Renal cortical epithelial cell (primary cell): Measurements from ENCODE around the gene CTNNA3. TPM values are rescaled to one million over a fixed set of nuclear protein-coding genes. Genes with fewer than 3 reads are reported as not detected.

Experiments
- DNase-seq: peaks from one replicate; pipeline ENCODE4 v3.0.0-alpha.2; 2011; ENCODE audit warnings: low read depth
- total RNA-seq: library from RNA; depleted of rRNA; stranded (reverse); fragments of >200 nt; gene quantifications from 2 replicates; pipeline ENCODE4 v1.2.3, GENCODE V29; 2014

Gene CTNNA3
- total RNA-seq, 1 donor from 2014 or later = under 0.01 TPM

DNA sequence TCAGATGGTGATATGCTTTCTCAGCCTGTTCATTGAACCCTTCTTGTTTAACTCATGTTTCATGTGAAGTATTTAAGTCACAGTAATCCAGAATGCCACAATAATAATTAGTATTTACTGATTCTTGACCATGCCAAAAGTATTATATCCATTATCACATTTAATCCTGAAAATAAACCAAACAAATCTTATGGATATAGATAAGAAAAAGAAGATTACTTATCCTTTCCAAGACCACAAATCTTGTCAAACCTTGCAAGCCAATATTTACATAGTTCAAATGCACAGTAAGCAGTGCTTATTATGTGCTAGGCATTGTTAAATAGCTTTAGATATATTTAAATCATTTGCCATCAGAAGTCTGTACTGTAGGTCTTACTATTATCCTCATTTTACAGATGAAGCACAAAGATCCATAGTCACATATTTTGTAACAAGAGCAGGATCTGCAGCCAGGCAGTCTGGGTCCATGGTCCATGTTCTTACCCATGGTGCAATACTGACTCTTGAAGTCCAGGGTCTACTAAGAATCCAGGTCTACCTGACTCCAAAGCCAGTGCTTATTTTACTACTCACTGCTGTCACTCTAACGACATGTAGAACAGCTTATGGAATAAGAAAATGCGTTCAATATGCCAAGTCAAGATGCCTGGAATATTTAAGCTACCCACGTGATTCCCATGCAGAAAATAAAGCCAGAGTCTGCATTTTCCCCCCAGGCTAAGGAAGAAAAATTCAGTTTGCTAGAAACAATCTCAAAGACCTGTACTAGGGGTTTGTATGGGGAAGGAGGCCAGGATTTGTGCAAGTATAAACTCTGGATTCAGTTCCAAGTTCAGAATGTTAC lies 1755.0 kb downstream of the CTNNA3 start:
- DNase-seq = no peak

GRCh38 chr10:65940105-65940504 lies 1755.9 kb downstream of the CTNNA3 start:
- no peak for DNase-seq

- DNase-seq = no peak
Measured at GRCh38 chr10:65931291-65932070, 1764.5 kb downstream of the CTNNA3 start.

DNA sequence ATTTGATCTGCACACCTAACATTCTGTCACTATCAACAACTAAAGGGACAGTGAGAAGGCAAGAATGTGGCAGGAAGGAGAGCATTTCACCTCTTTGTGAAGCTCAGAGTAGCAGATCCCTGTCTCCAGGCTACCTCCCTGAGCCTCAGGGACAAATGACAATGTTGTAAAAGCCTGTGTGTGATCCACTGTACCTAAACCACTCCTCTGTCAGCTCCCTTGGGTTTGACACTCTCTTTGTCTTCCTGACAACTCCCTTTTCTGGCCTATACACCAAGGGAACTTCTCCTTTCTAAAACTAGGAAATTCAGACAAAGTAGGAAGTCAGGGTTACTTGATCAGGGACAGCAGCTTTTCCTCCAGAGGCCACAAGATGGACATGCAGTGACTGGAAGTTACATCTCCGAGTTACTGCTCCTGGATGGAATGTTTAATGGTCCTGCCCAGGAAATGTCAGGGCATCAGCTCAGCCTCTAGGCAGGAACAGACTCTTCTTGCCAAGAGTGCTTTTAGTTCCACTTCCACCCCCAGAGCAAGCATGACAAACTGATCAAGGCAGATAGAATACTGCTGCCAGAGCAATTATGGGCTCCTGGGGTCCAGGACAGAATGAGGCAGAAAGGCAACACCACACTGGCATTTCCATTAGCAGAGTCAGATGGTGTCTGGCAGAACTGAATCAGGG lies 1784.7 kb downstream of the CTNNA3 start:
- DNase-seq = no peak

DNA sequence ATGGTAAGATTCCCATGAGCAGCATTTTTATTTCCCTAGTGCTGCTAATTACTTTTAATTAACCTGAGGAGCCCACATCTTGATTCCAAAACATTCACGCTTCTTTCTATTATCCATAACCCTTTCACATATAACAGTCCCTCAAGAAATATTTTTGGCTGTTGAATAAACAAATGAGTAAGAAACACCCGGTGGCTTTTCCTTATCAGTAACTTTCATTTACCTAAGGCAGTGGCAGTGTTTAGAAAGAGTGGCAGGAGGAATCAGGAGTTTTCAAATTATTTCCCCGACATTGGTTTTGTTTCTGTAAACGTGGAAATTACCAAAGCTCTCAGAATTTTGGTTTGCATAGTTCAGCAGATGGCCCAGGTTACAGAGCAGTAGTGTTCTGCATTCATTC lies 1785.8 kb downstream of the CTNNA3 start:
- DNase-seq = no peak

DNA sequence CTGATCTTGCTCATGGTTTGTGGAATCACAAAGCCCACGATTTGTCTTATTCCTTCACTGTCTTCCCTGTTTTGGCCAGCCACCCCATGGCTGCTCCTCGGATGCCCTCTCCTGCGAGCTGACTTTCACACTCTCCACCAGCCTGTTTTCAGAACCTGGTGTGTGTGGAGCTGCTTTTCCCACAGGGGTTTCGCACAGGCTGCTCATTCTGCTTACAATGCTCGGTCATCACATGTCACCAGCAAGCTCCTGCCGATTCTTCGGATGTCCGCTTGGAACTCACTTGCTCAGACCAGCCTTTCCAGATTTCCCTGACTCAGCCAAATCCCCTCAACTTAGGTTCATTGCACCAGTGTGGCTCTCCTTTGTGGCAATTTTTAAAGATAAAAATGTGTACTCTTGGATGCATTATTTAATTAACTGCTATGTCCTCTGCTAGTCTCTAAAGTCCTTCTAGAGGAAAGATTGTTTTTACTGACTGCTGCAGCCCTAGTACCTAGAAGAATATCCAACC lies 1788.7 kb downstream of the CTNNA3 start:
- DNase-seq = no peak

DNA sequence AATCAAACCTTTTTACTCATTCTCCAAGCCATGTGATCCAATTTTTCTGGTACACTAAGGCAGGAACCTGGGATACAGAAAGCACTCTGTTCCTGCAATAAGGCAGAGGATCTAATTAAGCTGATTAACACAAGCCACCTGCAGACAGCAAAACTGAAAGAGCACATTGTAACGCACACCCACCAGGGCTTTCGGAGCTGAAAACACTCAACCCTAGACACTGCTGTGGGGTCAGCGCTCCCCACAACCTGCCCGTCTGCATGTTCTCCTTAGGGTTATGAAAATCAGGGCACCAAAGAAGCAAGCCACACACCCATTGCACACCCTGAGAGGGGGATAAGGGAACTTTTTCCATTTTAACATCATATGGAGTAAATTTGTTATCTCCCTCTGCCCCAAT lies 1792.4 kb downstream of the CTNNA3 start:
- no peak for DNase-seq

DNA sequence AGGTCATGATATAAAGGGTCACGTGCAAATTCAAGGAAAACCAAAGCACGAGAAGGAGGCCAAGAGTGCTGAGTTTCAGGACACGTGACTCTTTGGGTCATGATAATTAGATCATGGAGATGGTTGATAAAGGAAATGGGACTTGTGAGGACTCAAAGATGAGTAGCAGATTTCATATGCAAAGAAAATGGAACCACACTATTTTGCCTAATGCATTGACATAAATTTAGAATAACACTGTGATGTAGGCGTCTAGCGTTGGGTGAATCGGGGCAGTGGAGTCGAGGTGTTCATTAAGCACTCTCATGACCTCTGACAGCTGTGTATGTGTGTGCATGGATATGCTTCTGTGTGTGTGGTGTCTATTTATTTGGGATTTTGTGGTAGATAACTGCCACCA lies 1795.7 kb downstream of the CTNNA3 start:
- no peak for DNase-seq

- DNase-seq = no peak
Measured at GRCh38 chr10:65898055-65898454, 1797.9 kb downstream of the CTNNA3 start.

DNA sequence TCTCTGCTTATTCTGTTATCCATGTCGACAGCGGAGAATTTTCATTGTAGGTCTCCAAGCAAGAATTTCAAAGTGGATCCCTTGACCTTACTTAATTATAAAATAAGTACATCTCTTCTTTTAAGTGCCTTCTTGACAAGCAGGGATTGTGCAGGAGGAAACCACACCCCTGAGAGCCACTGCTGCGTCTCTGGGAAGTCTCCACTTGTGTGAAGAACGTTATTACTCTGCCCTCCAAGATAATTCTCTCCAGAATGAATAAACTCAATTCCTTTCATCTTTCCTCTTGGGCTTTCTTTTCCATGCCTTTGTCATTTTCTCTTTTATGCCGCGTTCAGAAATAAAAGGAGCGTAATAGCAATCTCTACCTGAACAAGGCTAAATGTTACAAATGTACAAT lies 1801.0 kb downstream of the CTNNA3 start:
- DNase-seq = no peak

DNA sequence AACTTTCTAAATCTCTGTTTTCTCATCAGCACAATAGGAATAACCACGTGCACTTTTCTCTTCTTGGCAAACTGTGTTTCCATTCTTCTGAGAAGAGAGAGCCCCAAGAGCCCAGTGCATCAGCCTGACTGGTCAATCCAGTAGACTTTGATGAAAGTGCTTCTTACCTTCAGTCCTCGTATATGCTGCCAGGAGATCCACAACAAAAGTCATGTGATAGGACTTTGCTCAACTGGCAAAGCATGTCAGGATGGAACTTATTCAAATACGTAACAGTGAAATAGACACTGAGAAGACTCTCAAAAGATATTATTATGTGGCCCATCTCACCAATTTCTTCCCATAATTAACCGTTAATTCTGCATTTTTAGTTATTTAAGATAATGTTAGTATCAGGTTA lies 1801.6 kb downstream of the CTNNA3 start:
- no peak for DNase-seq

GRCh38 chr10:65893676-65894075 lies 1802.3 kb downstream of the CTNNA3 start:
- DNase-seq = no peak

GRCh38 chr10:65892284-65892683 lies 1803.7 kb downstream of the CTNNA3 start:
- no peak for DNase-seq

DNA sequence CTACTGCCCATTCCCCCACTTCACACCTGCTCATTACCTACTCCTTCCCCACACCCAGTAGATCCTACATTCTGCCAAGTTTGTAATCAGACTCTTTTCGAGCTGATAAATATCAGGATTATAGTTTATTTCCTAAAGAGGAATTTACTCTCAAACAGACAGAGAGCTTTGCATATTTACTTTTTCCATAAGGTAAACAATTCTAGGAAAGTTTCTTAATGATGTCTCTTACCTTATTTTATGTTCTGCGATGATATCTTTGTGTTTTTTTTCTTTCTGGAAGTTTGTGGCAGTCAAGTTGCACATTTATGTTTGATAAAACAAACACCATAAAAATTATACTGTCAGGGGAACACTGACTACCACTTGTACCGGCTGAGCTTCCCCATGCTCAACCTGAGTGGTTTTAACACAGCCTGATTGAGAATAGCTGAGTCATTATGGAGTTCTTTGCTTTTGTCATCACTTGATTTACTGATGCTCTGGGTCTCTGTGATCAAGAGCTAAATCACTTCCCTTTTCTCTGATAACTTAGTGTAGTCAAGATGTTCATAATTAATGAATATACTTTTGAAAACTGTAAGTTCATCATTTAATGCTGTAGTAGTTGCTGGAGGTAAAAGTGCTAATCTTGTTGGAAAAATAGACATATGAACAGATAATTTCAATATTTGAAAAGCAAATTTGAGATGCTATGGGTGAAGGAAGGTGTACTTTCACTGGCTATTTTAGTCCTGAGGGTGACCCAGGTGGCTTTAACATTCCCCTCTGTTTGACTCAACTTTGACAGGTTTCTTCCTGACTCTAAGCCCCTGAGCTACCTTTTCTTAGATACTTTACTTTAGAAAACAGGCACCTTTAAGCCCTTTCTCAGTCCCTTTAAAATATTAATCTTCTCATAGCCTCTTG lies 1804.7 kb downstream of the CTNNA3 start:
- DNase-seq = peak; percentile 59

GRCh38 chr10:65864529-65864928 lies 1831.5 kb downstream of the CTNNA3 start:
- no peak for DNase-seq

- no peak for DNase-seq
Measured at GRCh38 chr10:65864036-65864435, 1832.0 kb downstream of the CTNNA3 start.

Other genes with a start within 250 kb of the CTNNA3 start
- 3.0 and 13.3 TPM in 2 replicates for gene DNAJC12, start 142.0 kb upstream of the CTNNA3 start, total RNA-seq
- gene SIRT1, start 188.5 kb upstream of the CTNNA3 start, total RNA-seq = 11.6 and 23.9 TPM in 2 replicates